Measurements from ENCODE around the gene RARG.
A peak's percentile ranks its signal among the peaks of the same experiment; 100 is the strongest.

Gene RARG

GRCh38 chr12:53231921-53232645 is at the start of gene RARG:
RARG (minus strand) TSS chr12:53232209; CDS start chr12:53227545, 4,664 bp downstream.
- H3K4me3 ChIP-seq (ENCODE audit: low read depth, low read length), result peak within 1 kb of the TSS; percentile 55

- H3K4me3 ChIP-seq (ENCODE audit: low read depth, low read length), result no peak overlapping the region
Measured at GRCh38 chr12:53279888-53280498, 48.0 kb upstream of the RARG start.

DNA sequence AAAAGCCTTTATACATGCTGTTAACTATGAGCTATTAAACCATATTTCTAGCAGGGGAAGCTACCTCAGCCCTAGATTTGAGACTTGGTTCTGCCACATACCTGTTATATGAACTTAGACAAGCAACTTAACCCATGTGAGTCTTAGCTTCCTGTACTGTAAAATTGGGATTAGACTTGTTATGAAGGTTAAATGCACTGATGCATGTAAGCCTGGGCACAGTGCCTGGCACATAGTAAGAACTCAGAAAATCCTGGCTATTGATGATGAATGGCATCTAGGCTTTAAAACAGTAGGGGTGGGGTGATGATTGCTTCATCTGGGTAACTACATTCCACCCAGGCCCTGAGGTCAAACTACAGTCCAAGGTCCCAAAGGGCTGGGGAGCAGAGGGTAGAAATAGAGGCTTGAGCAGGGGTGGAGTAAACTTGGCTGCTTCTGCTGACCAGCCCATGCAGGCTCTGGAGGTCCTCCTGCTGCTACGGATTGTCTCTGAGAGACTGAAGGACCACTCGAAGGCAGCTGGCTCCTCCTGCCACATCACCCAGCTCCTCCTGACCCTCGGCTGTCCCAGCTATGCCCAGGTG is 47.4 kb upstream of the RARG start:
- no peak overlapping the region for H3K4me3 ChIP-seq (ENCODE audit: low read depth, low read length)

- no peak overlapping the region for H3K4me3 ChIP-seq (ENCODE audit: low read depth, low read length)
Measured at GRCh38 chr12:53277981-53278380, 46.0 kb upstream of the RARG start.

DNA sequence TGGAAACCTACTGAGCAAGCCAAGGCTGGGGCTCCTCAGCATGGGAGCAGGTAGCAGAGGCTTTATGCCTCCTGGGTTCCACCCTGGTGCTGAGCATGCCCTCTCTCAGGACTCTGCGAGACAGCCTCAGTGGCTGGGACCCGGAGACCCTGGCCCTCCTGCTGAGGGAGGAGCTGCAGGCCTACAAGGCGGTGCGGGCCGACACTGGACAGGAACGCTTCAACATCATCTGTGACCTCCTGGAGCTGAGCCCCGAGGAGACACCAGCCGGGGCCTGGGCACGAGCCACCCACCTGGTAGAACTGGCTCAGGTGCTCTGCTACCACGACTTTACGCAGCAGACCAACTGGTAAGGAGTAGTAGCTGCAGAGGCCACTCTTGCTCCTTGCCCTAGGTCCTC is 44.5 kb upstream of the RARG start:
- no peak overlapping the region for H3K4me3 ChIP-seq (ENCODE audit: low read depth, low read length)

GRCh38 chr12:53274445-53274844 is 42.4 kb upstream of the RARG start:
- no peak overlapping the region for H3K4me3 ChIP-seq (ENCODE audit: low read depth, low read length)

- peak overlapping the region; percentile 94 for H3K4me3 ChIP-seq (ENCODE audit: low read depth, low read length)
Measured at GRCh38 chr12:53268630-53269562, 36.9 kb upstream of the RARG start.

GRCh38 chr12:53267999-53268629 is 36.1 kb upstream of the RARG start, which contains the start of gene ESPL1:
ESPL1 (plus strand) TSS chr12:53268299; CDS start chr12:53268767, 468 bp downstream.
- H3K4me3 ChIP-seq (ENCODE audit: low read depth, low read length), result peak within 1 kb of the TSS; percentile 94

DNA sequence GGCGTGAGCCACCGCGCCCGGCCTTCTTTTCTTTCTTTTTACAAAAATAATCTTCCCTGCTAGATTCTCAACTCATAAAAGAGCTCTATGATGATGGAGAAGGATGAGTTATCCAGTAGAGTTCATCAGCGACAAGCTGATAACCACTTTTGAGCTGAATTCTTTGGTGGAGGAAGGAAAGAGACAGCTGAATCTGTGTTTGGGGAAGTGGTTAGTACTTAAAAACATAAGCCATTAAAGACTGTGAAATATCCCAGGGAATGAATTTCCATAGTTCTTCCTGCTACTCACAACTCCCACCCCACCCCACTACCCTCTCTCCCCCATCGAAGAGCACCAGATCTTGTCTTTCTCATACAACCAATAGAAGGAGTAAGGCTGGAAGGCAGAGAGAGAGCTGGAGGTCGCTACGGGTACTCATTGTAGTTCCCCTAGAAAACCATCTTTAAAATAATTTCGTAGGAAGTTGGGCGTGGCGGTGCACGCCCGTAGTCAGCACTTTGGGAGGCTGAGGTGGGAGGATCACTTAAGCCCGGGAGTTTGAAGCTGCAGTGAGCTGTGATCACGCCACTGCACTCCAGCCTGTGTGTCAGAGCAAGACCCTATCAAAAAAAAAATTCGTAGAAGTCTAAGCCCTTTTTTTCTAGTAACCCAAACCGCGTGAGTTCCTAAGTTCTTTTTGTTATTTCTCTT is 35.4 kb upstream of the RARG start:
- no peak overlapping the region for H3K4me3 ChIP-seq (ENCODE audit: low read depth, low read length)

DNA sequence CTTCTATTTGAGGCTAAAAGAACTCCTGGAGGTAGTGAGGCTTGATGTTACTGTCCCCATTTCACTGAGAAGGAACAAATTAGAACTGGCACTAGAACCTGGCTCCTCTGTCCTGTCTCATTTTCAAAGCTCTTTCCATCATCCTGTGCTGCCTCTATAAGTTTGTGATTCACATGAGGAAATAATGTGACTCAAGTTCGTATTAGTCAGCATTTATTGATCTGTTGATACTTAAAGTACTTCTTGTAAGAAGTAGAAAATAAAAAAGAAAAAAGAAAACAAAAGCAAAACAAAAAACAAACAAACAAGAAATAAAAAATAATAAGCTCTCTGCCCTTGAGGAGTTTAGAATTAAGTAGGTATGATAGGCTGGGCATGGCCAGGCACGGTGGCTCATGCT is 33.8 kb upstream of the RARG start:
- no peak overlapping the region for H3K4me3 ChIP-seq (ENCODE audit: low read depth, low read length)

DNA sequence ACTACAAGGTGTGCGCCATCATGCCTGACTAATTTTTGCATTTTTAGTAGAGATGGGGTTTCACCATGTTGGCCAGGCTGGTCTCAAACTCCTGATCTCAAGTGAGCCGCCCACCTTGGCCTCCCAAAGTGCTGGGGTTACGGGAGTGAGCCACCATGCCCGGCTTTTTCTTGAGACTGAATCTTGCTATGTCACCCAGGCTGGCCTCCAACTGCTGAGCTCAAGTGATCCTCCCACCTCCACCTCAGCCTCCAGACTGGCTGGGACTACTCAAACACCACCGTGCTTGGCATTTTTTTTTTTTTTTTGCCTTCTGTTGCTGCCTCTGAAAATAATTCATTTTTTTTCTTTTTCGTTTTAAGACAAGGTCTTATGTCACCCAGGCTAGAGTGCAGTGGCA is 27.9 kb upstream of the RARG start:
- H3K4me3 ChIP-seq (ENCODE audit: low read depth, low read length), result no peak overlapping the region

DNA sequence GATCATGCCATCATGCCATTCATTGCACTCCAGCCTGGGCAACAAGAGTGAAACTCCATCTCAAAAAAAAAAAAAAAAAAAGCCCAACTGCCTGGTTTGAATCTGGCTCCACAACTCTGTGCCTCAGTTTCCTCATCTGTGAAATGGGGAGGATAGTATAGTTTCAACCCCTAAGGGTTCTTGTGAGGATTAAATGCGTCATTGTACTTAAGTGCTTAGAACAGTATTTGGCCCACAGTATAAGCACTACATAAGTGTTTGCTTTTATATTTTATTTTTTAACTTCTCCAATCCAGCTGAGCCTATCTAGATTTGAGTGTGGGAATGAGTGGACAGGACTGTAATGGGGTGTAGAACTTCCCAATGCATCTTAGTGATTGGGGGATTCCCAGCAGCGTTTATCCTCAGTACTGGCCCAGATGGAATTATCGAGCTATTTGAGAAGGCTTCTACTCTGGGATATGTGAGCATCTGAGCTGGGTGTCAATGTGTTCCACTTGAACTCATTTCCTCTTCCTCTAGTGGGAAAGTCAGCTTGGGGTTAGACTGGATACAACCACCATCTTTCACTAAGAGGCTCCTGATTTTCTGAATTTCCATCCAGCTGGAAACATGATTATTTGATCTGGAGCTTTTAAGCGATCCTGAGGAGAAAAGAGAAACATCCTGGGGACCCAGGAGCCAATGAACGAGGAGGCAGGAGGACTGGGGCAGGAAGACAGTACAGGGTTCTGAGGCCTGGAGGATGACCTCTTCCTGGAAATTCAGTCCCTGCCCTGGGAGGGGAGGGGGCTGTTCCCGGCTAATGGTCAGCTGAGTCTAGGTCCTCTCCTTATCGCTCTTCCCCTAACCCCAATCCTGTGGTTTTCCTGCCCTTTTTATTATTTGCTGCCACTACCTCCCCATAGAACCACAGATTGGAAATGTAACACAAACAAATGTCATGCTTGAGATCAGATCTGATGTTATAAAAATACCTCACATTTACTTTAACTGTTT is 26.8 kb upstream of the RARG start:
- H3K4me3 ChIP-seq (ENCODE audit: low read depth, low read length), result no peak overlapping the region

DNA sequence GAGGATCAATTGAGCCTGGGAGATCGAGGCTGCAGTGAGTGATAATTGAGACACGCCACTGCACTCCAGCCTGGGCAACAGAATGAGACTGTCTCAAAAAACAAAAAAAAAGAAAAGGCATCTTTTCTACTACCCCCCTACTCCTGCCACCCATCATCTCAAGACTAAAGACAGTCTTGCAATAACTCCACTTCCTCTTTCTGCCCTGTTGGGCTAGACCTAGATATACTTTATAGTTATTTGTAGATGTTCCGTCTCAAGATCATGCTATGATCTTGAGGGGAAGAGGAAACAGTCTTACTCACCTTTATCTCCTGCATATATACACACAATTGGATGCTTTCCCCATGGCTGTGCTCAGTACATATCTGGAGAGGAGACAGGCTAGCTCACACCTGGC is 24.0 kb upstream of the RARG start:
- no peak overlapping the region for H3K4me3 ChIP-seq (ENCODE audit: low read depth, low read length)

DNA sequence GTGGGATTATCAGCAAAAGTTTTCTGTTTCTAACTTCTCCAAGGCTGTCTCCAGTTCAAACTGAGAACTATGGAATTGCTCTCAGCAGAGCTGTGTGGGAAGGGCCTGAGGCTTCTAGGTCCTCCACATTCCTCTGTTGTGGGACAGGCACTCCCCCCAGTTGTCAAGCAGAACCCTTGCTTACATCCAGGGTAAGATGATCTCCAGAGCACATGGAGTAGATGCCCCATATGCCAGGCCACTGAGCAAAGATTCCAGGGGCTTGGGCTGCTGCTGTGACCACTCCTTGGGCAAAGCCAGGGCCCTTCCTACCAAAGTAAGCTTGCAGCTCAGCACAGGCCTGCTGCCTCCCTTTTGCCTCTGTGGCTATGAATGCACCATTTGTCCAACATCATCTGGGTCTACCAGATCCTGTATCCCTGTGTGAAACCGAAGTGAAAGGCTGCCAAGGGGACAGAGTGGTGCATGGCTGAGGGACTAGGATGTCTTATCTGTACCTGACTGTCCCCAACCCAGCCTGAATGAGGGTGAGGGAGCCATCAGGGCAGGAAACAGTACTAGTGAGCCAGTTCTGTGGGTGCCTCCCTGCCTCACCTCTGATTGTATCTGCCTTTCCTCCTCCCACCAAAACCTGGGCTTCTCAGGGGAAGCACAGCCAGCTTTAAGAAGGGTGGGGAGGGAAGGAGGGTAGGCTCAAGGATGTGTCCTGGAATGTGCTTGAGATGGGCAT is 23.0 kb upstream of the RARG start:
- H3K4me3 ChIP-seq (ENCODE audit: low read depth, low read length), result no peak overlapping the region

GRCh38 chr12:53253298-53253697 is 21.3 kb upstream of the RARG start:
- H3K4me3 ChIP-seq (ENCODE audit: low read depth, low read length), result no peak overlapping the region

GRCh38 chr12:53252349-53252916 is 20.4 kb upstream of the RARG start:
- peak overlapping the region; percentile 89 for H3K4me3 ChIP-seq (ENCODE audit: low read depth, low read length)

DNA sequence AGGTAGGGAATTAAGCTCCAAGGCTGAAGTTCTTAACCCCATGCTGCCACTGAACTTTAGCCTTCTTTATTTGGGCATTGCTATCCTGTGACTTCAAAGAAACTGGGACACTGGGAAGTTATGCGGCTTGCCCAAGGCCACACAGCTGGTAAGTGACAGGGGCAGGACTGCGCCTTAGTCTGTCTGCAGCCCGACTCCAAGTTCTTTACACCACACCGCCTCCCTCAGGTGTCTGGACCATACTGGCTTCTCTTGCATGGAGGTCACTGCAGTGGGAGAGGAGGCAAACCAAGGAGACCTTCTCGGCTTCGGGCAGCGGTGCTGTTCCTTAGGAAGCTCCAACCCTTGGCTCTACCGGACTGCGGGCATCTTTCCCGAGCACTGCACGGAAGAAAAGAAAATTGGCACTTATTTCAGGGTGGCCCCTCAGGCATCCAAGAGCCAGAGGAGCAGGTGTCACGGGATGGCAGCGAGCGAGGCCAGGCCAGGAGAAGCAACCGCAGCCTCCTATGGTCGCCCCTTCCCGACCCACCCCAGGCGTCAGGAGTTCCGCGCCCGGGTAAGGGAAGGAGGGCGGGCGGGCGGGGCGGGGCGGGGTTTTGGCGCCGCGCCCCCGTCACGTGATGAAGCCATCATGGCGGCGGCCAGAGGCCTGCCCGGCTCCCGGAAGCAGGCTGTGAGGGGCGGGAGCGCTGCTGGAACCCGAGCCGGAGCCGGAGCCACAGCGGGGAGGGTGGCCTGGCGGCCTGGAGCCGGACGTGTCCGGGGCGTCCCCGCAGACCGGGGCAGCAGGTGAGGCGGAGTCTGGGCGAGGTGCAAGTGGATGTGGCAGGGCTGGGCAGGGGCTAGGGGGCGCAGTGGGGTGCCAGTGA is 19.7 kb upstream of the RARG start:
- peak overlapping the region; percentile 89 for H3K4me3 ChIP-seq (ENCODE audit: low read depth, low read length)

Data from iPS-11a (cell line).